HG02870 (cell line): ENCODE data around the gene HOXB6.

Source experiments
- ATAC-seq: cut with Tn5 transposase; IDR thresholded peaks from one replicate; pipeline ENCODE4 v1.9.1; 2021; ENCODE audit warnings: mild to moderate bottlenecking, moderate library complexity; ENCODE audit not compliant: unreplicated experiment

HOXB6 gene

DNA sequence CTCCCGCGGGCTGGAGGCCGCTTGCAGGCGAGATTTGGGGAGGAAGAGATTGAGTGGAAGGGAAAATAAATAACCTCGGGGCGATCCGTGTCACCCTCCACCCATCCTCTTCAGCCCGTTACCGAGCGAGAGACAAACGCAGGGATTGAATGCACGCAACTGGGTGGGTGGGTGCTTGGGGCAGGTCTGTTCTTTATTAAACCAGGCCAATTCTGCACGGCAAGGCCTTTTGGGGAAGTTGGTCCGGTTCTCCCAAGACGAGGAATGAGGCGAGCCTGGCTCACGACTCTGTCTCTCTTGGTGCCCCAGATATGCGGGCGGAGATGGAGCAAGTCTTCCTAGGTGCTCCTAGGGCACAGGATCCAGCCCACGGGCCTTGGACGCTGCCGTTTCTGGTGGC is 6.4 kb upstream of the HOXB6 start:
- ATAC-seq = no peak

DNA sequence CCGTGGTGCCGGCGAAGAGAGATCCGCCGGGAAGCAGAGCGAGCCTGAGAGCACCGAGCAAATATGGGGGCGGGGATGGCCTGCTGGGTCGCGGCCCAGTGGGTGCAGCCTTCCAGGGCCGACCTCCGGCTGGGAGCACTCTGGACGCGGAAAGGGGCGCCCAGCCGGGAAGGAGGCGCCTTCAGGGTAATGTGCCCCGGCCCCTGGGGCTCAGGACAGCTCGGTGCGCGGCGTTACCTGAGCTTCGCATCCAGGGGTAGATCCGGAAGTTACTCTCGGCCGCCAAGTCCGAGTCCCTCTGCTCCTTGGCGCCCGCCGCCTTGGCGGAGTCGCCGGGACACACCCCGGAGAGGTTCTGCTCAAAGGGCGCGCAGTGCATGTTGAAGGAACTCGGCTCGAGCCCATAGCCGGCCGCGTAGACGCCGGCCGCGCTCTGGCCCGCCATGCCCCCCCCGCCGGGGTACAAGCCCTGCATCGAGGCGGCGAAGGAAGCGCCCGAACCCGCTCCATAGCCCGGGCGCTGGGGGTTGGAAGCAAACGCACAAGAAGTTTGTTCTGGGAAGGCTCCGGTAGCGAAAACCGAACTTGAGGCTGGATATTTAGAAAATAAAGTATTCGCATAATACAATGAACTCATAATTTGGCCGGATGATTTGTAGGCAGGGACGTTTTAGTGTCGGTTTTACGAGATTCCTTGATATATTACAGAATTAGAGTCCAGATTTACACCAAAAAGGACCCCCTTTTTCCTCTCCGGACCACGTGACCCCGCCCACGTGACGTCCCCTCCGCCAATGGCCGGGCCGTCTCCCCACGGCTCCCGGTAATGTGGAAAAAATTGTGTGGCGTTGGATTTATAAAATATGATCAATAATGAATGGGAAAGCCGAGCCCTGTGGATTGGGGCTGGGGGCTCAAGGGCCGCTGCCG is 5.8 kb upstream of the HOXB6 start, which contains the start of gene HOXB7:
TSS of gene HOXB7 (minus strand) at position 736 of the 930 bp plus-strand sequence. CDS start at position 637, 99 bp downstream.
- no peak for ATAC-seq

DNA sequence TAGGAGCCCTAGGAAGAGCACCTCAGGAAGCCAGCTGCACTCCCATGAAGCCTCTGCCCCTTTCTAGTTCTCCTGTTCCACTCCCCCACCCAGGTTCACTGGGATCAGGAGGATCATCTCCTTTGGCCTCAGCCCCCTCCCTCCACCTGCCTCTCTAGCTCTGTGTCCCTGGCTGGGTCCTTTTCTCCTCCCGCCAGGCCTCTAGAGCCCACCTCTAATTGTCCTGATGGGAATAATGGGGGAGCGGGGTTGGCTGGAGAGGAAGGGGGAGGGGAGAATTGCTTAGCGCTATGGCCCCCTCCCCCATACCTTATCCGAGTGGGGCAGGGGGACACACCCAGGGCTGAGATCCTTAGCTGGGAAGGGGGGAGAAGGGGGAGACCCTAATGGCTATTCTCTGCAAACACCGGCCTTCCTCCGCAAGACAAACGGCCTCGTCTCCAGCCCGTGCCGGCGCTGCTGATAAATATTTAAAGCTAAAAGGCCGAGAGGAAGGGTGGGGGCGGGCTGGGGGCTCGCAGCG is 5.0 kb upstream of the HOXB6 start:
- no peak for ATAC-seq

DNA sequence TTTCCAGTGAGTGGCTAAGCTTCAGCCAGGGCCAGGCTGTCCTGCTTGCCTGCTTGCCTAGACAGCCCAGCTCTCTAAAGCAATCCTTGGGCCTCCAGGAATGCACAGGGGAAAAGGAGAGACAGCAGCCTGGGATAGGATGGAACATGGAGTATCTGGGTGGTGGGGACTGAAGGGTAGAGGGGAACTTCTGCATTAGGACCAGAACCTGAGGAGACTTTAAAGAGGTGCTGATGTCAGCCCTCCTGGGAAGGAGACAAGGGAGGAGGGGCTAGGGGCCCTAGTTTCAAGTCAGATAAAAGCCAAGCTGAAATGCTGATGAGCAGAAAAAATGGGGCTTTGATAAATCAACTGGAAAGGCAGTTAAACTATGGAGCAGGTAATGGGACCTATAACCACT is 4.2 kb upstream of the HOXB6 start:
- ATAC-seq = no peak

DNA sequence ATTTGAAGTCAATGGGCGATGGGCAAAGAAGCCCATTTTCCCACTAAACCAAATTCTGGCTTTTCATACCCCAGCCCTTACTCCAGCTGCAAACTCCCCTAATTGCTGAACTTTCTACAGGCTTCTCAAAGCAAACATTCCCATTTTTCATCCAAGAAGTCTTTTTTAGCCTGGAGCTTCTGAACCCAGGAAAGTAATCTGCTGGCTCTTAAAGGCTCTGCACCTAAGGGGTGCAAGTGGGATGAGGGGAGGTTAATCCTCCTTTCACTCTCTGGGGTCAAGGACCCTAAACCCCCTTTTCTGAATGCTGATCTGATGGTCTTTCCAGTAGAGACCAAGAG is 3.7 kb upstream of the HOXB6 start:
- no peak for ATAC-seq

DNA sequence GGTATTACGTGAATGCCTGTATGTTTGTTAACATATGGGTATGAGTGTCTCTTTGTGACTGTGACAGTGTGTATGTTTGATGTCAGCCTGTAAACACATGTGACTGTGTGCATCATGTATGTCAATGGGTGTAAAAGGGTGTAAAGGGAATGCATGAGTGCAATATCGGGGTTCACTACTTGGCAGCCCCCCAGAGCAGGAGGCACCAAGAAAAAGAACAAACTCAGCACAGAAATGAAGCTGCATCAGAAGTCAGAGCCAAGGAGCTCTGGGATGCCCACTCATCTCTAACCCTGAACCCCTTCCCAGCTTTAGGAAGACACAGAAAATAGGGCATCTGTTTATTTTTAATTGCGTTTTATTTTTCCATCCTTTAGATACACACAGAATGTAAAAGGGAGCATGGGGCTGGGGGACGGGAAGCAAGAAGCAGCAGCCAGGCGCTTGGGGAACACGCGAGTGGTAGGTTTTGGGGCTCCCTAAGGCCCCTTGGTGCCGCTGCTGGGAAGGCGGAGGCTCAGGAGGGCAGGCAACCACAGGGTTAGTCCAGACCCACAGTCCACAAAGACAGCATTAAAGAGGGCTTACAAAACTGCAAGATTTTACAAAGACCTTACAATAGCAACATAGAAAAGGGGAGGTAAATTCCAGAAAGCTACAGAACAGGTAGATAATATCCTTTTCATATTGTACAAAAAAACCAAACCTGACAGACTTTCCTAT is 2.3 kb upstream of the HOXB6 start:
- no peak for ATAC-seq

DNA sequence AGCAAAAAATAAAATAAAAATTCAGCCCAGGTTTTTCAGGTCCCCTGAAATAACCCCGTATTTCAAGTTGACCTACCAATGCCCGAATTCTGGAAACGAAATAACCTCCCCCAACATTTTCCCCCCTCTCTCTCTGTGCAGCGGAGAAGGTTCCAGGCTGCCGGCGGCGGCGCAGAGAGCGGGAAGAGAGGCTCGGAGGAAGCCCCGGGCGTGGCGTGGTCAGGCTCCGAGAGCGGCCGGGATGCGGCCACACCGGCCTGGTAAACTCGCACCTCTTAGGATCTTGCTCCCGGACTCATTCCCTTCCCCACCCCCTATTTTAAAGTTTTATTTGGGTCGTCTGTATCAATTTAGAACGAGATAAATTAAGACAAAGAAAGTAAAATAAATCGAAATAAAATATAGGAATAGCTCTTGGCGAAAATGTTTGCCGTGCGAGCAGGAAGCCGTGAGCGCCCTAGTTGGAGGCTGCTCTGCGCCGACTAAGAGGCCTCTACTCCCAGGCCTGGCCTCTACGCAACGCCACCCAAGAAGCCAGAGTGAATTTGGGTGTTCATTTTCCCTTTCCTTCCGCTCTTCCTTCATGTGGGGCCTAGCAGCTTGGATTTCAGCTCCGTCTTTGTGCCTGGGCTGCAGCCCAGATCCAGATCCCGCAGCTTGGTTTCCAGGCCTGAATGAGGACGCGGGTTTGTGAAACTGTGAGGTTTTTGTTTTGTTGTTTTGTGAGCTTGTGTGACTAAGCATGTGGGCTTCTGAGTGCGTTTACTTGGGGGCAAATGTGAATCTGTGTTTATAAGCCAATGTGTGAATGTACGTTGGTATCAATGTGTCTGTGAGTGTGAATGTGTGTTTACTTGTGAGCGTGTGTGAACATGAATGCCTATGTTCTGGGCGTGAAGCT is 1.5 kb upstream of the HOXB6 start:
- no peak for ATAC-seq

DNA sequence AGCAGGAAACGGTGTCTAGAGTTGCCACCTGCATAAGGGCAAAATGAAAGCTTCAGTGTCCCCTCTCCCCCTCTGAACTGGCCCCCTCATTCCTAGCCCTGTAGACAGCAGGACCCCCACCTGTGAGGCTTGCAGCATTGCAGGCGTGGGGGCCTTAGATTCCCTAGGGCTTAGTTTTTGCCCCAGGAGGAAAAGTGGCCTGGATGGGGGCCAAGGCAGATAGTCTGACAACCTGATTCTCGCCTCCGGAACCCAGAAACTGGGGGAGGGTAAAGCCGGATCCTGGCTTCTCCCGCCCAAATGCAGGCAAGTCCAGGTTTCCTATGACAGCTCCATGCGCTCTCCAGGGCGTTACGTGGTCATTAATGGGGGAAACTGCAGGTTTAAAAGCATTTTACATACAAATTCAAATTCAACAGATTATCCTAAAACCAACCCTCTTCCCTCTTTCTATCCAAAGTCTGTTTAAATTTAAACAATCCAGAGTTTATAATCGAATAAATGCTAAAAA is 678 bp upstream of the HOXB6 start:
- ATAC-seq = no peak

DNA sequence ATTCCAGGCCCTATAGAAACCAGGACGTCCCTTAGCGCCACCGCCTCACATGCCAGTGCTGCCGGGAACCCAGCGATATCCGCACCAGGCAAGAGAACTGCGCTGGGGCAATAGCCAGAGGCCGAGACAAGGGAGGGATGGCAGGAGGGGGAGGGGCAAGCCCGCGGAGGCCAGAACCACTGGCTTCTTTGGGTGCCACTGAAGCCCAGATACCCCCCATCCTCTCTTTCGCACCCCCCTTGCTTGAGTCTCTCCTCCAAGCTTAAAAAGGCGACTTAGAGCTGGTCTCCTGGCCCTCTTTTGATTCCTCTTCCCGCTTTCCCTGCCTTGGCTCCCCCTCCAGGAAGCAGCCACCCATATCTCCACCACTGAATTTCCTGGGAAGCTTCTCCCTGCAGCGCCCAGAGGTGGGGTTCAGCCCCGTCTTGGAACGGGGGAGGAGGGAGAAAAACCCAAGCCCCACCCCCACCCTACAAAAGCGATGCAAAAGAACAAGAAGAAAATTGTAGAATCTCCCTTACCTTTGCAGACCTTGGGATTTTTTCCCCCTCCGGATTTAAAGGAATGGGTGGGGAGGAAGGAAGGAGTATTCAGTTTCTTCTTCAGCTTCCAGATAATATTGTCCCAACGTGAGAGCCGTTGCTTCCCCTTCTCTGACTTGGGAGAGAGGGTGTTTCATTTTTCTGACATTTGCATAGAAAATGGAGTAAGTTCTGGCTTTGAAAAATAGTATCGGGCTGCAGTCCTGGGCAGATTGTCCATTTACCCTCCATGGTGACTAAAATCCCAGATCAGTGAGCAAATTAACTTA is 622 bp downstream of the HOXB6 start:
- no peak for ATAC-seq

DNA sequence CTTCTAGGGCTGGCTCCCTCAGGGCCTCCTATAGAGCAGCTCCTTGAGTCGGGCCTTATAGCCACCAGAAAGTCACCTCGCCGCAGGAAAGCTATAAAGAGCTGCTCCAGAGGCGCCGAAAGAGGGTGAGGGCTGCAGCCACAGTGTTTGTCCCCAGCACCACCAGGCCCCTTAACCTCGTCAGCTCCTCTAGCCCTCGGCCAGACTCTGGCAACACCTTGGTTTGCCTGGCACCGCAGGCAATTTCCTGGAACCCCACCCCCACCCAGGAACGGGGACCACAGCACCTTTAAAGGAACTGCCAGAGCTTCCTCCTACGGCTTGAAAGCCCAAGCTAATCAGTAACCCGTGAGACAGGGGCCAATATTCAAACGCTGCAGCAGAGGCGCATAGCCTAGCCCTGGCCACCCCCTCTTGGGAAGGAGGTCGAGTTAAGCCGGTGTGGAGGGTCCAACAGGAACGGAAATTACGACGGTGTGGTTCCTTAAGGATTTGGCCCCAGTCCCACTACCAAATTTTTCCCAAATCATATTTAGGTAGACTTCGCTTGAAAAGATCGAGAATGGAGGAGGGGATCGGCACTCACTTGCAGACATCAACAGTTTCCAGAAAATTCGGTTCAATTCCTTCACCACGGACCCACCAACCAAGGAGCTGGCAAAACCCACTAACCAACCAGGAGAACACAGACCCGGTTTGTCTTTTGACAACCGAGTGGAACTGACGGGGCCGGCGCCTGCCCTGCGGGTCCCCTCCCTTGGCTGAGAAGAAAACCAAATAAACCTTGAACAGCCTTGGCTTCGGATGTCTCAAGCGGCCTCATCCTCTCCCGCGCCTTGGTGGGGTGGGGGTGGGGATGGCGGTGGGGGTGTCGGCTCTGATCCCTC is 3.0 kb downstream of the HOXB6 start:
- no peak for ATAC-seq

DNA sequence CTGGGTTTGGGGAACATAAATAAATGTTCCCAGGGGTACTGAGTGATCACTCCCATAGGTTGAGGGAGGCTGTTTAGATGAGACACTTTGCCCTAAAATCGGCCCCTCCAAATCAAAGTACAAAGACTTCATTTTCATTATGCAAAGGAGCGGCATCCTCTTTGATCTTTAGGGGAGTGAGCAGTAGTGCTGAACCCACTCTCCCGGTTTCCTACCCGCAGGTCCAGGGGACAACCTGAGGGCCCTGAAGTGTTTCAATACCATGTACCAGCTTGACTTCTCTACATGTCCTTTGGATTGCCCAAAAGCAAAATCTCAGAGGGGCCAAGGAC is 3.6 kb downstream of the HOXB6 start:
- no peak for ATAC-seq

DNA sequence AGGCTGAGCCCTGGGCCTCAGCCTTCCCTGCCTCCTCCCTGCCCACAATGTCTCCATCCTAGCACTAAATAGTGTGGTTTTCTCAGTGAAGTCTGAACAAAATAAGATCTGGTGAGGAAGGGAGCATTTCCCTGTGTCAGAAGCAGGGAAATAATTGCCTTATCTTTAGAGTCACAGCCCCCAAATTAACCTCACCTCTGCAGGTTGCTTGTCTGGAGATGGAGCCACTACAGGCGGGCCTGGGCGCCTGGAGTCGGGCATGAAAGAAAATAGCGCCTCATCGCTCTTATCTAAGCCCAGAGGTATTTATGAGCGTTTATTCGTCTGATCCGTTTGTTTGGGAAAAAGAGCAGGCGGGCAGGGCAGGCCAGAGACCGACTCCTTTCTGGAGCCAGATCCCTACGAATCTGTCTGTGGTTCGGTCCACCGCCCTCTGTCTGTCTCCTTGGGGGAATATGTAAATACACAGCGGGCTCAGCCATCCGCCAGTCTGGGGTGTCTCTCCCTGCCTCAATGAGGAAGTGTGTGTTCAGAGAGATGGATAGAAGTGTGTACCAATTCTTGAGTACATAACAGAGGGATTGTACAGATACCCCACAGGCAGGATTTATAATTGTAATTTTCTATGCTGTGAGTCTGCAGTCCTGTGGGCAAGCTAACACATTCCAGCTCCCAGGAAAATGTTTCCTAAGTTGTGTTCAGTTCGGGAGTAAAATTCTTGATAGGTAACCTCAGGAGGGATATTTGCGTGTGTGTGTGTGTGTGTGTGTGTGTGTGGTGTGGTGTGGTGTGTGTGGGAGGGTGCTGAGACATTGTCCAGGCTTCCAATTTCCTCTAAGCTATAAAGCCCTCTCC is 4.3 kb downstream of the HOXB6 start:
- no peak for ATAC-seq

DNA sequence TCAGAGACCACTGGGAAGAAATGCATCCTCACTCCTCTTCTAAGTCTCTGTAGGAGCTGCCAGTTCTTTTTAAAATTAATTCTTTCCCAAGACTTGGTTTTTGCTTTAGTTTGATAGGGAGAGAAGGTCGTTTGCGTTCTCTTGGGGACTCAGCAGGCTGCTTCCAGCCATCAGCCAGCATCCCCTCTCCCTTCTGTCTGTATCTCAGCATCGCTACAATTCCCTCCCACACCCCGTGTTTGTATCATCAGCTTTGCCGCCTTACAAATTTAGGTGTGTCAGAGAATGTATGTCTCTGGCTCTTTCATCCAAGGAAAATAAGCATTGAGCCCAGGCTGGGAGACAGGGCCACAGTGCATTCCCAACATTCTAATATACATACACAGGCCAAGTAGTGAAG is 5.4 kb downstream of the HOXB6 start:
- no peak for ATAC-seq

DNA sequence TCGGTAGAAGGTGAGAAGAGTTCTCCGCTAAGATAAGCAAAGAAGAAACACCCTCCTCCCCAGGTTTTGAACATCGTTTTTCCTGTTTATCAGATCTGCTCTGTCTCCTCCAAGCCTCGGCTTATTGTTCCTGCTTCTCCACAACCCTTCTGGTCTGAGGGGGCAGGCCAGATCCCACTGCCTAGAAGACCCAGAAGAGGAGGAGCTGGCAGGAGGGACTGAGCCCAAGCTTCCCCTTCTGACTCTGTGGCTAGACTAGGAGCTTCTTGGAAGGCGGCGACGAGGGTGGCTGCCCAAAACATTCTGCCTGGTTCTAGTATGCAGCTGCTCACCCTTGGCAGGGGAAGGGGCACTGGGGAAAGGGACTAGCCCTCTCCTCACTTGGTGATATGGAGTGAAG is 6.0 kb downstream of the HOXB6 start:
- ATAC-seq = no peak

DNA sequence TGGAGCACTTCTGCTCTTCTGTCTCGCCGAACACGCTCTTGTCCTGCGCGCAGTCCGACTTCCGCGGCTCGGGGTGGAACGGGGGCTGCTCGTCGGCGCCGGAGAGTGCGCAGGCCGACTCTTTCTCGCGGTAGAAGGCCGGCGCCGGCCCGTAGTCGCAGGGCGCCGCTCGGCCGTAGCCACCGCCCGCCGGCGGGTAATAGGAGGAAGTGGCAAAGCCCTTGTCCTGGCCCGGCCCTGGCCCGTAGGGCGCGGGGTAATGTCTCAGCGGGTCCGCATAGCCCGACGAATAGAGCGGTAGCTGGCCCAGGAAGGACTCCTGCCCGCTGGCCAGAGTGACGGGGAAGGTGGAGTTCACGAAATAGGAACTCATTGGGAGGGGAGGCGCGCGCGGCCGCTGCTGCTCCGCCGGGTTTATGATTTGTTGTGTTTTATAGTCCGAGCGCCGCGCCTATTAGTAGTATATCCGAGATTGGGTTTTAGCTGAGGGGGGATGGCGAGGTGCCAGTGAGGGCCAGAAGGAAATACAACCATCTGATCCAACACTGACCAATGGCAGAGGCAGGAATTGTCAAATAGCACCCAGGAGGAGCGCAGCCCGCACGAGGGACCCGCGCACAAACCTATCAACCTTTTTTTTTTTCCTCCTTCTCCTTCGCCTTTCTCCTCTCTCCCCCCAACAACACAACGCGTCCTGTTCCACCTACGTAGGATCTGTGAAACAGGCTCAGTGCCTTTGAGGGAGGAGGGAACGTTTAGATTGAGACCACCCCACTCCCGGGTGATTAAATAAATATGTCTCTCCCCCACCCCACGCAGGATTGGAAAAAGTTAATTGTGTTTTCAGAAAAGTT is 6.8 kb downstream of the HOXB6 start:
- ATAC-seq = no peak

DNA sequence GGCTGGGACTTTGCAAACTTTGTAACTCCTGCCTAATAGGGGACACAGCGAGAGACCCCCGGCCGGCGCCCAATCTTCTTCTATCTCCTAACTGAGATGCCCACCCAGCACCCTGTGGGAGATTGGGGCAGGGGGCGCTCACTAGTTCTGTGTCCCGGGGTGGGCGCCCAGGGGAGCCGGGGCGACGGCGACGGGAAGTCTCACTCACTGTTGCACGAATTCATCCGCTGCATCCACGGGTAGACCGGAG is 7.3 kb downstream of the HOXB6 start:
- no peak for ATAC-seq

DNA sequence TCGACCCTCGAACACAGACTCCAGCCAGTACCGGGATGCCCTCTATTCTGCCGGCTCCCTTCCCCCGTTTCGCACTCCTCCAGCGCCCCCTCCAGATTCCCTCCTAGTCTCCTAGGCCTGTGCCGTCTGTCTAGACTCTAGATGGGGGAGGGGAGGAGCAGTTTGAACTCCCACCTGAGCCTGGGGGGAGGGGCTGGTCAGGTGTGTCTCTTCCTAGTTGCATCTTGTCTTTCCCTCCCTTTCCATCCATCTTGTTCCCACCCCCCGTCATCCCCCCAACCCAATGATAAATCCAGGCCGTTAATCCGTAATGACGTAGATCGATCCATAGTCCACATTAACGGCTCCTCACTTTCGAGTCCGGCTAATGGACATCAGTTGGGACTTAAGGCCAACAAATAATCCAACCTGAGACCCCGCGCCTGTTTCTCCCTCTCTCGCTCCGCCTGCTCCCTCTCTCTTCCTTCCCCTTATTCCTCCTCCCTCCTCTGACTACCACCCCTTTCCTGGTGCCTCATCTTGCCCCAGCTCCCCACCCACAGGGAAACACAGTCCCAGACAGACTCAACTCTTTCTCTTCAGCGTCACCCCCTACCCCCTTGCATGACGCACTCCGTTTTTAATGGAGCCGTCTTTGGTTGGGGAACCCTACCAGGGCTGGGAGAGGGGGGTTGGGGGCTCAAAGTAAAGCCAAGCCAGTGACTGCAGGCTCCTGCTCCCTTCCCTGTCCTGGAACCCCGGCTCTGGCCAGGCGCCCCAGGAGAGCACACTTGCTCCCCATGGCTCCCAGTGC is 7.9 kb downstream of the HOXB6 start:
- no peak for ATAC-seq
